OCI-LY3 (cell line): ENCODE data around the gene PAGR1.

Experiments used
- EZH2phosphoT487 ChIP-seq: fragments of 200-600 bp; shearing (Covaris generic); IDR thresholded peaks from 2 replicates; pipeline ENCODE4 v1.6.1; 2018; ENCODE audit warnings: antibody characterized with exemption, mixed run types, low read depth
- TF ChIP-seq, protein P1 (sequence below): fragments of 200-600, 300-600 bp; sonication (generic); IDR thresholded peaks from 2 replicates; pipeline ENCODE4 v1.5.1; 2014; ENCODE audit warnings: antibody characterized with exemption, low read length, low read depth

GRCh38 chr16:29839822-29840221 is 23.9 kb downstream of the PAGR1 start:
- TF ChIP-seq, protein P1, sequence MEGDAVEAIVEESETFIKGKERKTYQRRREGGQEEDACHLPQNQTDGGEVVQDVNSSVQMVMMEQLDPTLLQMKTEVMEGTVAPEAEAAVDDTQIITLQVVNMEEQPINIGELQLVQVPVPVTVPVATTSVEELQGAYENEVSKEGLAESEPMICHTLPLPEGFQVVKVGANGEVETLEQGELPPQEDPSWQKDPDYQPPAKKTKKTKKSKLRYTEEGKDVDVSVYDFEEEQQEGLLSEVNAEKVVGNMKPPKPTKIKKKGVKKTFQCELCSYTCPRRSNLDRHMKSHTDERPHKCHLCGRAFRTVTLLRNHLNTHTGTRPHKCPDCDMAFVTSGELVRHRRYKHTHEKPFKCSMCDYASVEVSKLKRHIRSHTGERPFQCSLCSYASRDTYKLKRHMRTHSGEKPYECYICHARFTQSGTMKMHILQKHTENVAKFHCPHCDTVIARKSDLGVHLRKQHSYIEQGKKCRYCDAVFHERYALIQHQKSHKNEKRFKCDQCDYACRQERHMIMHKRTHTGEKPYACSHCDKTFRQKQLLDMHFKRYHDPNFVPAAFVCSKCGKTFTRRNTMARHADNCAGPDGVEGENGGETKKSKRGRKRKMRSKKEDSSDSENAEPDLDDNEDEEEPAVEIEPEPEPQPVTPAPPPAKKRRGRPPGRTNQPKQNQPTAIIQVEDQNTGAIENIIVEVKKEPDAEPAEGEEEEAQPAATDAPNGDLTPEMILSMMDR: no peak
- no peak for TF ChIP-seq EZH2phosphoT487
